WTC11 (cell line): ENCODE results near the gene KLHL26. TPM values are rescaled to one million over a fixed set of nuclear protein-coding genes. Genes with fewer than 3 reads are reported as not detected.
A peak's percentile ranks its signal among the peaks of the same experiment; 100 is the strongest.

ENCODE experiments used
- ATAC-seq: fragments of 200-7000 bp; cut with Tn5 transposase; 2 replicates; pipeline ENCODE4 v1.10.0; 2021; ENCODE audit warnings: mild to moderate bottlenecking, moderate library complexity
- CTCF ChIA-PET: fragments of 300-600 bp; sonication (Branson Sonifier 250); formaldehyde crosslinking; loops from one replicate; lab custom pipeline; 2021; ENCODE audit warnings: antibody characterized with exemption; lab: Charles Lee
- POLR2A ChIA-PET: fragments of 350-600 bp; sonication (Branson Sonifier 250); formaldehyde crosslinking; loops from one replicate; lab custom pipeline; 2021; ENCODE audit warnings: antibody characterized with exemption; lab: Charles Lee
- DNase-seq: peaks from one replicate; pipeline ENCODE4 v3.0.0; 2021; ENCODE audit warnings: low spot score
- H3K27ac Mint-ChIP-seq: 2 replicates; pipeline ENCODE4 v1.8.0; 2021; ENCODE audit warnings: mixed read lengths
- H3K27me3 Mint-ChIP-seq: 2 replicates; pipeline ENCODE4 v1.8.0; 2021; ENCODE audit warnings: low read depth, mild to moderate bottlenecking, moderate library complexity, mixed read lengths
- H3K36me3 Mint-ChIP-seq: 2 replicates; pipeline ENCODE4 v1.8.0; 2021; ENCODE audit warnings: mixed read lengths
- H3K4me1 Mint-ChIP-seq: 2 replicates; pipeline ENCODE4 v1.8.0; 2022; ENCODE audit warnings: mixed read lengths
- H3K4me3 Mint-ChIP-seq: 2 replicates; pipeline ENCODE4 v1.8.0; 2021; ENCODE audit warnings: mild to moderate bottlenecking, moderate library complexity, mixed read lengths
- H3K9me3 Mint-ChIP-seq: 2 replicates; pipeline ENCODE4 v1.8.0; 2021; ENCODE audit warnings: mixed read lengths
- ATF6 ChIP-seq: sonication (generic); formaldehyde crosslinking; IDR thresholded peaks from 2 replicates; pipeline ENCODE4 v1.8.1; 2023; ENCODE audit warnings: mild to moderate bottlenecking, missing genetic modification reagents
- CREB1 ChIP-seq: sonication (generic); formaldehyde crosslinking; IDR thresholded peaks from 2 replicates; pipeline ENCODE4 v1.8.0; 2023; ENCODE audit warnings: mild to moderate bottlenecking, missing genetic modification reagents
- CTCF ChIP-seq: fragments of 200-600 bp; IDR thresholded peaks from 2 replicates; pipeline ENCODE4 v1.8.0; 2022; ENCODE audit warnings: antibody characterized with exemption
- E2F1 ChIP-seq: sonication (generic); formaldehyde crosslinking; IDR thresholded peaks from 2 replicates; pipeline ENCODE4 v1.8.0; 2022; ENCODE audit warnings: mild to moderate bottlenecking, missing genetic modification reagents
- ELF4 ChIP-seq: sonication (generic); formaldehyde crosslinking; IDR thresholded peaks from 2 replicates; pipeline ENCODE4 v1.8.1; 2022; ENCODE audit warnings: low read depth, mild to moderate bottlenecking, moderate library complexity, missing genetic modification reagents
- ETV6 ChIP-seq: sonication (generic); formaldehyde crosslinking; IDR thresholded peaks from 2 replicates; pipeline ENCODE4 v1.8.1; 2022; ENCODE audit warnings: mild to moderate bottlenecking, missing genetic modification reagents
- FOXP1 ChIP-seq: sonication (generic); formaldehyde crosslinking; IDR thresholded peaks from 2 replicates; pipeline ENCODE4 v1.8.0; 2022; ENCODE audit warnings: missing genetic modification reagents, mild to moderate bottlenecking, moderate library complexity, borderline replicate concordance
- HMGXB4 ChIP-seq: sonication (generic); formaldehyde crosslinking; IDR thresholded peaks from 2 replicates; pipeline ENCODE4 v1.8.1; 2023; ENCODE audit warnings: mild to moderate bottlenecking, moderate library complexity, missing genetic modification reagents
- JAZF1 ChIP-seq: fragments of 250-450 bp; sonication (Bioruptor Pico); IDR thresholded peaks from 2 replicates; pipeline ENCODE4 v1.9.0; 2021; ENCODE audit warnings: moderate library complexity, mild to moderate bottlenecking, inconsistent platforms
- KAT7 ChIP-seq: sonication (generic); formaldehyde crosslinking; IDR thresholded peaks from 2 replicates; pipeline ENCODE4 v1.8.1; 2023; ENCODE audit warnings: missing genetic modification reagents, mild to moderate bottlenecking, borderline replicate concordance
- NFYB ChIP-seq: sonication (generic); formaldehyde crosslinking; conservative IDR thresholded peaks from 2 replicates; pipeline ENCODE4 v1.8.0; 2022; ENCODE audit warnings: low read depth, missing genetic modification reagents
- TCF7 ChIP-seq: sonication (generic); formaldehyde crosslinking; IDR thresholded peaks from 2 replicates; pipeline ENCODE4 v1.8.0; 2022; ENCODE audit warnings: mild to moderate bottlenecking, low read depth, missing genetic modification reagents, moderate library complexity
- USF2 ChIP-seq: sonication (generic); formaldehyde crosslinking; IDR thresholded peaks from 2 replicates; pipeline ENCODE4 v1.8.1; 2023; ENCODE audit warnings: mild to moderate bottlenecking, missing genetic modification reagents, moderate library complexity
- ZBTB21 ChIP-seq: sonication (generic); formaldehyde crosslinking; IDR thresholded peaks from 2 replicates; pipeline ENCODE4 v1.8.1; 2023; ENCODE audit warnings: mild to moderate bottlenecking, missing genetic modification reagents, borderline replicate concordance
- ZNF317 ChIP-seq: sonication (generic); formaldehyde crosslinking; IDR thresholded peaks from 2 replicates; pipeline ENCODE4 v1.8.1; 2023; ENCODE audit warnings: low read depth, mild to moderate bottlenecking, moderate library complexity, missing genetic modification reagents, borderline replicate concordance
- ZNF396 ChIP-seq: fragments of 250-450 bp; sonication (Bioruptor Pico); IDR thresholded peaks from 2 replicates; pipeline ENCODE4 v1.8.0; 2021; ENCODE audit warnings: mild to moderate bottlenecking, moderate library complexity, borderline replicate concordance
- ZNF423 ChIP-seq: fragments of 250-450 bp; sonication (Bioruptor Pico); IDR thresholded peaks from 2 replicates; pipeline ENCODE4 v2.1.2; 2022; ENCODE audit warnings: mild to moderate bottlenecking, moderate library complexity
- total RNA-seq: library from RNA; stranded (reverse); gene quantifications from 3 replicates; pipeline ENCODE4 v1.2.3, GENCODE V29; 2021

The KLHL26 gene
- total RNA-seq, 1 experiment from 2014 or later: 13.1 TPM

GRCh38 chr19:18610556-18611326 lies 26.1 kb upstream of the KLHL26 start (continued):
- TF ChIP-seq CTCF (no peak), ZNF317 (CRISPR knock-in tag) (0 out of 2 replicates have a peak, but pooled peaks have one; percentile 7), FOXP1 (peak; percentile 38; the same call in 1 of the 2 replicates), ZNF396 (CRISPR knock-in tag) (no peak), JAZF1 (CRISPR knock-in tag) (no peak), E2F1 (CRISPR knock-in tag) (no peak), ZNF423 (CRISPR knock-in tag) (peak; percentile 97)

- POLR2A ChIA-PET: no interaction called here
- Mint-ChIP-seq H3K9me3 (no peaks in the 10 kb centered on the region), H3K27ac (peak overlapping the region; percentile 86), H3K27me3 (peaks cover 87% of the 10 kb centered on the region), H3K4me3 (peak overlapping the region; percentile 80), H3K36me3 (no peaks in the 10 kb centered on the region), H3K4me1 (peaks cover 40% of the 10 kb centered on the region)
- CTCF ChIA-PET: interaction anchor here (1.0 to 3.4 kb wide), 4 partner anchors 22 to 236 kb away, joined by 4 to 12 read pairs (median 7); no protein-coding TSS in a partner anchor
- no peak for TF ChIP-seq ETV6
- TF ChIP-seq HMGXB4 (CRISPR knock-in tag): peak; percentile 7; the same call in 1 of the 2 replicates
- TF ChIP-seq USF2: peak; percentile 40
- no peak for TF ChIP-seq CREB1 (CRISPR knock-in tag)
- no peak for TF ChIP-seq TCF7
- no peak for TF ChIP-seq KAT7
- no peak for TF ChIP-seq ELF4 (CRISPR knock-in tag)
- TF ChIP-seq ATF6 (CRISPR knock-in tag): no peak
- no peak for TF ChIP-seq NFYB (CRISPR knock-in tag)
- TF ChIP-seq ZBTB21 (CRISPR knock-in tag): 0 out of 2 replicates have a peak, but pooled peaks have one; percentile 19
- ATAC-seq (peak; percentile 36), DNase-seq (peak; percentile 67)
Observed at GRCh38 chr19:18611327-18612050, 25.3 kb upstream of the KLHL26 start.
